SK-N-SH (cell line): Measurements from ENCODE around the gene KAT6B. TPM values are rescaled to one million over a fixed set of nuclear protein-coding genes. Genes with fewer than 3 reads are reported as not detected.

Experiments used
- CTCF ChIA-PET: fragments of 300-600, 350-600 bp; formaldehyde crosslinking; extraction: SDS; loops from one replicate; lab custom pipeline; 2021; lab: Yijun Ruan, JAX
- POLR2A ChIA-PET: fragments of 350-600 bp; sonication (Branson Sonifier 250); formaldehyde crosslinking; extraction: SDS; loops from one replicate; lab custom pipeline; 2020; ENCODE audit warnings: antibody characterized with exemption, inconsistent platforms; lab: Yijun Ruan, JAX
- DNase-seq: peaks from one replicate; pipeline ENCODE4 v3.0.0; 2012
- H2AFZ ChIP-seq: fragments of 200-600 bp; sonication (generic); 2 replicates; pipeline ENCODE4 v1.8.1; 2016; ENCODE audit warnings: antibody characterized with exemption, mild to moderate bottlenecking, low read depth
- H3F3A ChIP-seq: fragments of 200-600 bp; sonication (generic); replicated peaks from 2 replicates; pipeline ENCODE3; 2016; ENCODE audit warnings: antibody characterized with exemption, mild to moderate bottlenecking; ENCODE audit not compliant: insufficient read depth
- H3K27ac ChIP-seq, 2 experiments: fragments of 200-500 bp in 1 of 2; fragments of 200-600 bp in 1 of 2; sonication (Bioruptor generic) in 1 of 2; sonication (generic), shearing (Covaris generic) in 1 of 2; 2 replicates each; pipeline versions ENCODE4 v1.5.1 to v1.6.1; 2014 to 2016; ENCODE audit warnings: low read depth in 2 of 2, inconsistent platforms in 1 of 2, low read length in 1 of 2, mild to moderate bottlenecking in 1 of 2, mixed read lengths in 1 of 2
- H3K27me3 ChIP-seq: fragments of 200-600 bp; sonication (generic), shearing (Covaris generic); 2 replicates; pipeline ENCODE4 v1.6.1; 2016; ENCODE audit warnings: mixed run types; ENCODE audit not compliant: insufficient read depth
- H3K36me3 ChIP-seq, 2 experiments: fragments of 200-500 bp in 1 of 2; fragments of 200-600 bp in 1 of 2; sonication (Bioruptor generic) in 1 of 2; sonication (generic) in 1 of 2; replicated peaks in 1 of 2; 2 replicates each; pipeline versions ENCODE3 to v1.5.1; 2014 to 2016; ENCODE audit warnings: low read length in 1 of 2, mild to moderate bottlenecking in 1 of 2; ENCODE audit not compliant: insufficient read depth in 2 of 2, control insufficient read depth in 1 of 2
- H3K4me1 ChIP-seq, 2 experiments: fragments of 200-500 bp in 1 of 2; fragments of 200-600 bp in 1 of 2; sonication (Bioruptor generic) in 1 of 2; sonication (generic), shearing (Covaris generic) in 1 of 2; 2 replicates each; pipeline versions ENCODE4 v1.5.1 to v1.6.1; 2014 to 2016; ENCODE audit warnings: low read depth in 1 of 2, low read length in 1 of 2, mixed run types in 1 of 2; ENCODE audit not compliant: insufficient read depth in 2 of 2, control insufficient read depth in 1 of 2
- H3K4me2 ChIP-seq: fragments of 200-600 bp; sonication (generic), shearing (Covaris generic); 2 replicates; pipeline ENCODE4 v1.6.1; 2017; ENCODE audit warnings: mixed run types
- H3K4me3 ChIP-seq, 2 experiments: fragments of 200-500 bp in 1 of 2; fragments of 200-600 bp in 1 of 2; sonication (Bioruptor generic) in 1 of 2; sonication (generic), shearing (Covaris generic) in 1 of 2; 2 replicates each; pipeline versions ENCODE4 v1.5.1 to v1.8.1; 2014 to 2016; ENCODE audit warnings: low read depth in 2 of 2, inconsistent platforms in 1 of 2, low read length in 1 of 2, mild to moderate bottlenecking in 1 of 2, mixed read lengths in 1 of 2, moderate library complexity in 1 of 2
- H3K79me2 ChIP-seq: fragments of 200-600 bp; sonication (generic); 2 replicates; pipeline ENCODE4 v1.8.1; 2017; ENCODE audit warnings: mild to moderate bottlenecking; ENCODE audit not compliant: insufficient read depth
- H3K9ac ChIP-seq: fragments of 200-600 bp; sonication (generic); 2 replicates; pipeline ENCODE4 v1.6.1; 2017; ENCODE audit warnings: mixed run types
- H3K9me2 ChIP-seq: fragments of 200-600 bp; sonication (generic); 2 replicates; pipeline ENCODE4 v1.6.1; 2017; ENCODE audit warnings: mixed run types
- H3K9me3 ChIP-seq: fragments of 200-600 bp; sonication (generic); 2 replicates; pipeline ENCODE4 v1.6.1; 2017; ENCODE audit warnings: mixed run types, mild to moderate bottlenecking, moderate library complexity
- H4K20me1 ChIP-seq: fragments of 200-600 bp; sonication (generic); 2 replicates; pipeline ENCODE4 v1.6.1; 2017; ENCODE audit warnings: mild to moderate bottlenecking, mixed run types; ENCODE audit not compliant: insufficient read depth
- CHD2 ChIP-seq: fragments of 150-350 bp; IDR thresholded peaks from 2 replicates; pipeline ENCODE4 v1.6.1; 2018; ENCODE audit warnings: low read length; ENCODE audit not compliant: partially characterized antibody
- ELF1 ChIP-seq: IDR thresholded peaks from 2 replicates; pipeline ENCODE4 v1.4.0; 2012
- EP300 ChIP-seq, 2 experiments: IDR thresholded peaks; 2 replicates each; pipeline versions ENCODE4 v1.4.0 to v1.6.1; 2012; ENCODE audit warnings: borderline replicate concordance in 1 of 2, low read depth in 1 of 2, low read length in 1 of 2
- EZH2phosphoT487 ChIP-seq: fragments of 200-600 bp; sonication (generic); IDR thresholded peaks from 2 replicates; pipeline ENCODE4 v1.6.1; 2017; ENCODE audit warnings: low read depth, mixed run types, mild to moderate bottlenecking, antibody characterized with exemption, moderate library complexity, borderline replicate concordance
- FOXM1 ChIP-seq: IDR thresholded peaks from 2 replicates; pipeline ENCODE4 v1.4.0; 2012; ENCODE audit warnings: low read depth, mild to moderate bottlenecking
- GABPA ChIP-seq: IDR thresholded peaks from 2 replicates; pipeline ENCODE4 v1.4.0; 2012; ENCODE audit warnings: low read depth, mild to moderate bottlenecking
- IRF3 ChIP-seq: fragments of 150-350 bp; IDR thresholded peaks from 2 replicates; pipeline ENCODE4 v1.6.1; 2016; ENCODE audit warnings: mild to moderate bottlenecking, low read depth, low read length
- MAX ChIP-seq: IDR thresholded peaks from 2 replicates; pipeline ENCODE4 v1.4.0; 2012; ENCODE audit warnings: low read depth
- PBX3 ChIP-seq: IDR thresholded peaks from 2 replicates; pipeline ENCODE4; 2012
- POLR2AphosphoS5 ChIP-seq: IDR thresholded peaks from 2 replicates; pipeline ENCODE4 v1.6.1; 2012; ENCODE audit warnings: low read depth, low read length
- RCOR1 ChIP-seq: fragments of 150-350 bp; IDR thresholded peaks from 2 replicates; pipeline ENCODE4 v1.6.1; 2017; ENCODE audit warnings: antibody characterized with exemption, low read length
- REST ChIP-seq: IDR thresholded peaks from 2 replicates; pipeline ENCODE4 v1.6.1; 2012; ENCODE audit warnings: mild to moderate bottlenecking, low read depth, low read length, moderate library complexity
- RFX5 ChIP-seq: IDR thresholded peaks from 2 replicates; pipeline ENCODE4 v1.6.1; 2012; ENCODE audit warnings: mild to moderate bottlenecking, improper control_type of control experiment, low read length
- SMC3 ChIP-seq: IDR thresholded peaks from 2 replicates; pipeline ENCODE4 v1.6.1; 2012; ENCODE audit warnings: low read depth, low read length, improper control_type of control experiment
- TCF12 ChIP-seq: IDR thresholded peaks from 2 replicates; pipeline ENCODE4 v1.4.0; 2012
- USF1 ChIP-seq: IDR thresholded peaks from 2 replicates; pipeline ENCODE4 v1.4.0; 2012; ENCODE audit warnings: low read depth, borderline replicate concordance
- USF2 ChIP-seq: fragments of 150-350 bp; IDR thresholded peaks from 2 replicates; pipeline ENCODE4 v1.6.1; 2017; ENCODE audit warnings: antibody characterized with exemption, low read length, low read depth, borderline replicate concordance
- WGBS: methylation state at CpG from one replicate; pipeline ENCODE4 v1.1.6; 2017; ENCODE audit warnings: low lambda C conversion rate; 5-methylcytosine and 5-hydroxymethylcytosine counted together
- polyA plus RNA-seq, 3 experiments: library from polyadenylated mRNA; depleted of rRNA; stranded (reverse); fragments of >200 nt; gene quantifications; 2 replicates each; pipeline ENCODE4 v1.2.3, GENCODE V29; 2012

The KAT6B gene
- polyA plus RNA-seq, 1 of the 3 experiments (the other 2 are of a cell fraction): 4.3 TPM

GRCh38 chr10:75001715-75002350 lies 175.4 kb downstream of the KAT6B start:
- TF ChIP-seq SMC3: no peak
- no peak for TF ChIP-seq FOXM1
- TF ChIP-seq EZH2phosphoT487: no peak
- no peak for TF ChIP-seq USF2
- no peak for TF ChIP-seq POLR2AphosphoS5
- no peak for TF ChIP-seq USF1
- no peak for TF ChIP-seq PBX3
- no peak for TF ChIP-seq CHD2
- TF ChIP-seq MAX: no peak
- TF ChIP-seq GABPA: no peak
- no peak for TF ChIP-seq RFX5
- TF ChIP-seq, all 33 proteins: peak for 0
- no peaks in the 10 kb centered on the region for H4K20me1 ChIP-seq
- no peak overlapping the region for H3K4me2 ChIP-seq
- no peak overlapping the region for H2AFZ ChIP-seq
- no peaks in the 10 kb centered on the region for H3K9me3 ChIP-seq
- no peaks in the 10 kb centered on the region for H3K27me3 ChIP-seq
- H3K4me3 ChIP-seq: no peak overlapping the region
- no peaks in the 10 kb centered on the region for H3K79me2 ChIP-seq
- no peak overlapping the region for H3K27ac ChIP-seq
- POLR2A ChIA-PET: no interaction called here
- 95% methylated on average over 4 of the region's 5 CpGs for WGBS
- H3K4me1 ChIP-seq: no peaks in the 10 kb centered on the region
- CTCF ChIA-PET: interaction anchor here (0.6 to 1.5 kb wide), 3 partner anchors 13 to 234 kb away, joined by 3 to 5 read pairs (median 3); partner anchors contain the start of gene COMTD1
- H3K36me3 ChIP-seq: peaks cover 0 to 10% of the 10 kb centered on the region in 2 experiments
- no peaks in the 10 kb centered on the region for H3F3A ChIP-seq
- no peak for DNase-seq
- H3K9me2 ChIP-seq: no peaks in the 10 kb centered on the region
- no peak overlapping the region for H3K9ac ChIP-seq

GRCh38 chr10:75002351-75002725 lies 175.9 kb downstream of the KAT6B start:
- H3K4me1 ChIP-seq: no peaks in the 10 kb centered on the region
- no peak for DNase-seq
- ChIA-PET POLR2A (no interaction called here), CTCF (interaction anchor here (0.6 to 1.5 kb wide), 2 partner anchors 14 to 233 kb away, joined by 3 to 5 read pairs; partner anchors contain the start of gene COMTD1)
- H3K9me3 ChIP-seq: no peaks in the 10 kb centered on the region
- H3K4me3 ChIP-seq: no peak overlapping the region
- H3K9ac ChIP-seq: no peak overlapping the region
- H3F3A ChIP-seq: no peaks in the 10 kb centered on the region
- H2AFZ ChIP-seq: no peak overlapping the region
- peaks cover 0 to 7% of the 10 kb centered on the region in 2 experiments for H3K36me3 ChIP-seq
- no peak overlapping the region for H3K27ac ChIP-seq
- no peaks in the 10 kb centered on the region for H3K27me3 ChIP-seq
- H3K9me2 ChIP-seq: no peaks in the 10 kb centered on the region
- no peaks in the 10 kb centered on the region for H4K20me1 ChIP-seq
- no peaks in the 10 kb centered on the region for H3K79me2 ChIP-seq
- WGBS: 96% methylated on average over 3 of the region's 3 CpGs
- H3K4me2 ChIP-seq: no peak overlapping the region
- TF ChIP-seq RCOR1 (no peak), USF1 (no peak), EP300 (IDR thresholded peaks at IDR 0.05; ENCODE audit: borderline replicate concordance in 1 of 2, low read depth in 1 of 2, low read length in 1 of 2) (no peak), TCF12 (no peak), REST (no peak), RFX5 (no peak), MAX (no peak), EZH2phosphoT487 (no peak), IRF3 (no peak), FOXM1 (no peak), ELF1 (no peak)
